Smooth muscle cell (in vitro differentiated cells): ENCODE data around the gene GZF1. TPM values are rescaled to one million over a fixed set of nuclear protein-coding genes. Genes with fewer than 3 reads are reported as not detected.

Experiments
- DNase-seq: peaks from one replicate; lab custom pipeline; 2025; ENCODE audit not compliant: unreplicated experiment; lab: John Stamatoyannopoulos, UW
- H2AFZ ChIP-seq: fragments of 200-600 bp; sonication (generic); 2 replicates; pipeline ENCODE4 v1.6.0; 2016; ENCODE audit warnings: antibody characterized with exemption, low read depth, mild to moderate bottlenecking
- H3F3A ChIP-seq: fragments of 200-600 bp; sonication (generic); 2 replicates; pipeline ENCODE4 v1.6.0; 2017; ENCODE audit warnings: antibody characterized with exemption, low read depth
- H3K27ac ChIP-seq: fragments of 200-600 bp; sonication (generic); 2 replicates; pipeline ENCODE4 v1.5.1; 2016; ENCODE audit warnings: low read depth, mild to moderate bottlenecking
- H3K27me3 ChIP-seq: fragments of 200-600 bp; sonication (generic); 2 replicates; pipeline ENCODE4 v1.6.1; 2016; ENCODE audit warnings: low read depth, mild to moderate bottlenecking
- H3K36me3 ChIP-seq: fragments of 200-600 bp; sonication (generic); 2 replicates; pipeline ENCODE4 v1.5.1; 2016; ENCODE audit warnings: low read depth
- H3K4me1 ChIP-seq: fragments of 200-600 bp; sonication (generic); 2 replicates; pipeline ENCODE4 v1.5.1; 2016; ENCODE audit warnings: low read depth
- H3K4me2 ChIP-seq: fragments of 200-600 bp; sonication (generic); 2 replicates; pipeline ENCODE4 v1.6.0; 2016; ENCODE audit warnings: mild to moderate bottlenecking
- H3K4me3 ChIP-seq: fragments of 200-600 bp; sonication (generic); 2 replicates; pipeline ENCODE4 v1.5.1; 2016; ENCODE audit warnings: mild to moderate bottlenecking
- H3K79me2 ChIP-seq: fragments of 200-600 bp; sonication (generic); 2 replicates; pipeline ENCODE4 v1.6.0; 2016; ENCODE audit warnings: low read depth, mild to moderate bottlenecking
- H3K9ac ChIP-seq: fragments of 200-600 bp; sonication (generic); 2 replicates; pipeline ENCODE4 v1.6.0; 2016; ENCODE audit warnings: low read depth
- H3K9me3 ChIP-seq: fragments of 200-600 bp; sonication (generic); replicated peaks from 2 replicates; pipeline ENCODE4 v1.5.1; 2016; ENCODE audit warnings: low read depth
- H4K20me1 ChIP-seq: fragments of 200-600 bp; sonication (generic); 2 replicates; pipeline ENCODE4 v1.6.0; 2016; ENCODE audit warnings: low read depth
- WGBS: methylation state at CpG from one replicate; pipeline ENCODE4 v1.1.7; 2016; ENCODE audit warnings: low lambda C conversion rate; 5-methylcytosine and 5-hydroxymethylcytosine counted together
- polyA plus RNA-seq: library from polyadenylated mRNA; unstranded; fragments of >200 nt; fragmentation: Nextera tagmentation; extraction: Ambion mirVana; gene quantifications from 2 replicates; pipeline ENCODE4 v1.2.1, GENCODE V29; 2016
- total RNA-seq: library from RNA; depleted of rRNA; stranded (reverse); fragments of >200 nt; gene quantifications from 2 replicates; pipeline ENCODE4 v1.2.3, GENCODE V29; 2014
- TF ChIP-seq, protein P1 (sequence below): fragments of 200-600 bp; sonication (generic); IDR thresholded peaks from 2 replicates; pipeline ENCODE4 v1.5.1; 2017; ENCODE audit warnings: borderline replicate concordance, mild to moderate bottlenecking, antibody characterized with exemption; ENCODE audit not compliant: insufficient read depth, poor library complexity, severe bottlenecking

GZF1 gene
- total and polyA plus RNA-seq, 2 experiments from 2014 or later, result 6.0 to 13.7 TPM

DNA sequence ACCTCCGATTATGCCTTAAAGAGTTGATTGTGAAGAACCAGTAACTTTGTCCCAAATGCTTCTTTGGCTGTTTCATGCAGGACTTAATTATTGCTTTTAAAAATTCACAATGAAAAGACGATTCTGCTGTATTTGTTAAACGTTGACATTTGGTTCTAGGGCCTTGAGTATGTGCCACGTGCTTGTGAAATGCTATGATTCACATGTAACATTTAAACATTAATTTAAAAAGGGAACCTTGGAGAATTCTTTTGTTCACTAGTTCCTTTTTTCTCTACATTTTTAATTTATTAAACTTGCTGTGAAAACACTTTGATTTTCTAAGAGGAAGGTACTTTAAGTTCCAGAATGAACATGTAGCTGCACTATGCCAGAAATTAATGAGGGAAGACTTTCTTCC lies 9.5 kb downstream of the GZF1 start:
- WGBS, result 94% methylated on average over 4 of the region's 4 CpGs
- peaks cover 25% of the 10 kb centered on the region for H3K79me2 ChIP-seq
- no peak overlapping the region for H3K4me2 ChIP-seq
- no peaks in the 10 kb centered on the region for H3K9me3 ChIP-seq
- no peak overlapping the region for H3K27ac ChIP-seq
- TF ChIP-seq, protein P1, sequence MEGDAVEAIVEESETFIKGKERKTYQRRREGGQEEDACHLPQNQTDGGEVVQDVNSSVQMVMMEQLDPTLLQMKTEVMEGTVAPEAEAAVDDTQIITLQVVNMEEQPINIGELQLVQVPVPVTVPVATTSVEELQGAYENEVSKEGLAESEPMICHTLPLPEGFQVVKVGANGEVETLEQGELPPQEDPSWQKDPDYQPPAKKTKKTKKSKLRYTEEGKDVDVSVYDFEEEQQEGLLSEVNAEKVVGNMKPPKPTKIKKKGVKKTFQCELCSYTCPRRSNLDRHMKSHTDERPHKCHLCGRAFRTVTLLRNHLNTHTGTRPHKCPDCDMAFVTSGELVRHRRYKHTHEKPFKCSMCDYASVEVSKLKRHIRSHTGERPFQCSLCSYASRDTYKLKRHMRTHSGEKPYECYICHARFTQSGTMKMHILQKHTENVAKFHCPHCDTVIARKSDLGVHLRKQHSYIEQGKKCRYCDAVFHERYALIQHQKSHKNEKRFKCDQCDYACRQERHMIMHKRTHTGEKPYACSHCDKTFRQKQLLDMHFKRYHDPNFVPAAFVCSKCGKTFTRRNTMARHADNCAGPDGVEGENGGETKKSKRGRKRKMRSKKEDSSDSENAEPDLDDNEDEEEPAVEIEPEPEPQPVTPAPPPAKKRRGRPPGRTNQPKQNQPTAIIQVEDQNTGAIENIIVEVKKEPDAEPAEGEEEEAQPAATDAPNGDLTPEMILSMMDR, result no peak
- peaks cover 11% of the 10 kb centered on the region for H3K36me3 ChIP-seq
- H4K20me1 ChIP-seq, result peaks cover 36% of the 10 kb centered on the region
- peaks cover 2% of the 10 kb centered on the region for H3K4me1 ChIP-seq
- H3K4me3 ChIP-seq, result no peak overlapping the region
- no peaks in the 10 kb centered on the region for H3K27me3 ChIP-seq
- no peak overlapping the region for H2AFZ ChIP-seq
- H3F3A ChIP-seq, result no peaks in the 10 kb centered on the region
- DNase-seq, result no peak
- H3K9ac ChIP-seq, result no peak overlapping the region

DNA sequence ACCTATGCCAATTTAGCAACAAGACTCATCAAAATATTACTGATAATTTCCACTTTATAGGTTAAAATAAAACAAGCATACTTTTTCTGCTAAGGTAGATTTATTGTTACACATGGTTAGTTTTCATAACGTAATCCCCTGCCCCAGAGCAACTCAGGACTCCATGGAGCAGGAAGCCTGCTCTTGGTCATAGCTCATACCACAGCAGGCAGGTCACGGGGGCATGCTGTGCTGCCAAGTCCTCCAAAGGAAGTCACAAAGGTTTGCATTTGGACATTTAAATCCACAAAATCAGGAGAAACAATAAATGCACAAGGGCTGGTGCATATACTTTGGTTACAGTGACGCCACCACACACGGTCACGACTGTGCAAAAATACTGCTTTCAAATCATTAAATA lies 12.5 kb downstream of the GZF1 start:
- TF ChIP-seq, protein P1, result no peak

DNA sequence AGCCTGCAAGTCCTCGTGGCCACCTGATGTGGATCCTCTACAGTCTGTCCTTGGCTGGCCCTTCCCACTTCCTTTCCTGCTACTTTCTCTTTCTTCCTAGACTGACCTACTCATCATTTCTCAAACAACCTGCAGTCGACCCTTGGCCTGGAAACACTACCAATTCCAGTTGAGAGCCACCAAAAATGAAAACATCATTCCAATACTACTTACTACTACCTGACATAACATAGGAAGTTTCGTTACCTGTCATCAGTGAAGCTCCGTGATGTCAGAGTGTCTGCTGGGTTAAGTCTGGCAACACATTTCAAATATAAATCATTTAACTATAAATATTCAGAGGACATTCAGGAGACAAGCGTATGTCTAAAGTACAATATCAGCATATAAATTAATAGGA lies 13.8 kb downstream of the GZF1 start:
- H3K79me2 ChIP-seq, result peaks cover 5% of the 10 kb centered on the region
- H3K36me3 ChIP-seq, result peaks cover 12% of the 10 kb centered on the region
- H3K4me1 ChIP-seq, result no peaks in the 10 kb centered on the region
- H3K9ac ChIP-seq, result no peak overlapping the region
- H2AFZ ChIP-seq, result no peak overlapping the region
- TF ChIP-seq, protein P1, result no peak
- DNase-seq, result no peak
- H4K20me1 ChIP-seq, result peaks cover 4% of the 10 kb centered on the region
- no peaks in the 10 kb centered on the region for H3F3A ChIP-seq
- H3K27ac ChIP-seq, result no peak overlapping the region
- H3K4me3 ChIP-seq, result no peak overlapping the region
- no peaks in the 10 kb centered on the region for H3K27me3 ChIP-seq
- no peaks in the 10 kb centered on the region for H3K9me3 ChIP-seq
- H3K4me2 ChIP-seq, result no peak overlapping the region
- WGBS, result 96% methylated on average over 5 of the region's 5 CpGs

More for the DNA sequence above, 12.5 kb downstream of the GZF1 start:
- H3K36me3 ChIP-seq, result peaks cover 15% of the 10 kb centered on the region
- H3K79me2 ChIP-seq, result peaks cover 5% of the 10 kb centered on the region
- no peak for DNase-seq
- no peak overlapping the region for H3K9ac ChIP-seq
- H3K9me3 ChIP-seq, result no peaks in the 10 kb centered on the region
- H3K4me1 ChIP-seq, result no peaks in the 10 kb centered on the region
- no peaks in the 10 kb centered on the region for H3F3A ChIP-seq
- 97% methylated on average over 5 of the region's 5 CpGs for WGBS
- H4K20me1 ChIP-seq, result peaks cover 6% of the 10 kb centered on the region
- no peaks in the 10 kb centered on the region for H3K27me3 ChIP-seq
- no peak overlapping the region for H3K4me2 ChIP-seq
- no peak overlapping the region for H3K27ac ChIP-seq
- H3K4me3 ChIP-seq, result no peak overlapping the region
- no peak overlapping the region for H2AFZ ChIP-seq

DNA sequence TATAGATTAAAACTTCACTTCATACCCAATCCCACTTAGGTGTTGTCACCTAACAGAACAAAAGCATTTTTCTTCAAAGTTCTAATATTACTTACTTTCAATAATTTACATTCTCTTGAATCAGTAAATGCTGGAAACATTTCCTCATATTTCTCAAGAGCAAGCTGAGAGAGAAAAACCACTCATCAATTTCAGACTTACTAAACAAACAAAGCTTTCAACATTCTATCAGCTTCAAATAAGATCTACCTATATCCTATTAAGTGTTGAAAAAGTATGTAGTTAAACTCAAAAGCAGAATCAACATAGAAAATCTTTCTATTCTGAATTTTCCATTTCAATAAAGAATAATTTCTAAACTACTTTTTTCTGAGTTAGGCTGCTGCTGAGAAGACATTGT lies 17.8 kb downstream of the GZF1 start:
- Histone ChIP-seq H2AFZ (no peak overlapping the region), H4K20me1 (peaks cover 3% of the 10 kb centered on the region), H3K79me2 (peaks cover 4% of the 10 kb centered on the region), H3K27ac (no peak overlapping the region), H3K4me2 (no peak overlapping the region), H3K36me3 (peaks cover 11% of the 10 kb centered on the region), H3K9ac (no peak overlapping the region), H3K27me3 (no peaks in the 10 kb centered on the region), H3K9me3 (no peaks in the 10 kb centered on the region), H3K4me3 (no peak overlapping the region), H3F3A (no peaks in the 10 kb centered on the region), H3K4me1 (no peaks in the 10 kb centered on the region)
- TF ChIP-seq, protein P1, result no peak
- DNase-seq, result no peak
